OCI-LY7 (cell line): ENCODE measurements around the gene ACCSL. TPM values are rescaled to one million over a fixed set of nuclear protein-coding genes. Genes with fewer than 3 reads are reported as not detected.
A peak's percentile ranks its signal among the peaks of the same experiment; 100 is the strongest.

Experiments
- BruUV-seq: library from RNA; stranded (reverse); fragments of 400-500 nt; replicated peaks from 2 replicates; lab custom pipeline; 2021; lab: Mats Ljungman, UMichigan
- CTCF ChIA-PET: fragments of 300-600 bp; sonication (Branson Sonifier 250); formaldehyde crosslinking; loops from one replicate; lab custom pipeline; 2022; ENCODE audit warnings: antibody characterized with exemption; ENCODE audit not compliant: unreplicated experiment; lab: Charles Lee
- POLR2A ChIA-PET: fragments of 300-600 bp; sonication (Branson Sonifier 250); formaldehyde crosslinking; loops from one replicate; lab custom pipeline; 2022; ENCODE audit warnings: antibody characterized with exemption; lab: Charles Lee
- DNase-seq: peaks from one replicate; pipeline ENCODE4 v3.0.0-alpha.2; 2015; ENCODE audit warnings: low spot score
- H2AFZ ChIP-seq: fragments of 200-600 bp; sonication (generic), shearing (Covaris generic); 2 replicates; pipeline ENCODE4 v1.6.1; 2014; ENCODE audit warnings: mild to moderate bottlenecking, antibody characterized with exemption, low read length, moderate library complexity
- H3K27ac ChIP-seq: fragments of 200-600 bp; sonication (generic); 2 replicates; pipeline ENCODE4 v1.5.1; 2014; ENCODE audit warnings: mixed run types, low read depth, mild to moderate bottlenecking, moderate library complexity, low read length, inconsistent platforms; ENCODE audit not compliant: poor library complexity, severe bottlenecking
- H3K36me3 ChIP-seq: fragments of 200-600 bp; sonication (generic); 2 replicates; pipeline ENCODE4 v1.6.1; 2014; ENCODE audit warnings: mild to moderate bottlenecking, antibody characterized with exemption, low read length, moderate library complexity, mixed read lengths; ENCODE audit not compliant: insufficient read depth
- H3K4me1 ChIP-seq: fragments of 200-600 bp; sonication (generic); 2 replicates; pipeline ENCODE4 v1.5.1; 2014; ENCODE audit warnings: mild to moderate bottlenecking, low read length; ENCODE audit not compliant: insufficient read depth, poor library complexity, severe bottlenecking
- H3K4me2 ChIP-seq: fragments of 200-600 bp; sonication (generic); 2 replicates; pipeline ENCODE4 v1.6.1; 2014; ENCODE audit warnings: mild to moderate bottlenecking, low read length
- H3K4me3 ChIP-seq: fragments of 200-600 bp; sonication (generic); 2 replicates; pipeline ENCODE4 v1.5.1; 2014; ENCODE audit warnings: mild to moderate bottlenecking, low read depth, low read length; ENCODE audit not compliant: poor library complexity, severe bottlenecking
- H3K79me2 ChIP-seq: fragments of 200-600 bp; sonication (generic); 2 replicates; pipeline ENCODE4 v1.6.1; 2016; ENCODE audit warnings: low read depth, mild to moderate bottlenecking, low read length, moderate library complexity, mixed read lengths; ENCODE audit not compliant: insufficient read depth
- H3K9me2 ChIP-seq: fragments of 200-600 bp; sonication (generic); 2 replicates; pipeline ENCODE4 v1.6.1; 2016; ENCODE audit warnings: mild to moderate bottlenecking, low read length, mixed read lengths; ENCODE audit not compliant: insufficient read depth
- H3K9me3 ChIP-seq: fragments of 200-600 bp; sonication (generic); 2 replicates; pipeline ENCODE4 v1.6.1; 2014; ENCODE audit warnings: mild to moderate bottlenecking, mixed run types, low read length, mixed read lengths
- H4K20me1 ChIP-seq: fragments of 200-600 bp; sonication (generic); 2 replicates; pipeline ENCODE4 v1.6.1; 2014; ENCODE audit warnings: mild to moderate bottlenecking, antibody characterized with exemption, low read length, moderate library complexity, mixed read lengths; ENCODE audit not compliant: insufficient read depth
- CTCF ChIP-seq: fragments of 200-600 bp; sonication (generic); conservative IDR thresholded peaks from 2 replicates; pipeline ENCODE4 v1.5.1; 2014; ENCODE audit warnings: mild to moderate bottlenecking, antibody characterized with exemption, low read length, moderate library complexity, mixed read lengths
- EZH2phosphoT487 ChIP-seq: fragments of 200-600 bp; sonication (generic); IDR thresholded peaks from 2 replicates; pipeline ENCODE4 v1.6.1; 2018; ENCODE audit warnings: low read depth, borderline replicate concordance, mild to moderate bottlenecking, mixed run types, antibody characterized with exemption, low read length, moderate library complexity, mixed read lengths
- intact Hi-C: fragments of 100-400 bp; cut with micrococcal nuclease; formaldehyde crosslinking; loops from one replicate; pipeline ENCODE4 v1.10.0; 2022; ENCODE audit not compliant: unreplicated experiment
- total RNA-seq, 2 experiments: library from RNA; depleted of rRNA in 1 of 2; stranded (reverse); fragments of >200 nt in 1 of 2; shearing (Covaris generic) in 1 of 2; gene quantifications; 2 replicates each; pipeline ENCODE4 v1.2.3, GENCODE V29; 2014 to 2022

ACCSL gene
- total RNA-seq, 2 experiments from 2014 or later = not detected

- ChIA-PET POLR2A (no interaction called here), CTCF (no interaction called here)
- H3K9me3 ChIP-seq = no peaks in the 10 kb centered on the region
- no peaks in the 10 kb centered on the region for H3K9me2 ChIP-seq
- DNase-seq = no peak
- BruUV-seq = no TSS peak
- no peaks in the 10 kb centered on the region for H4K20me1 ChIP-seq
- H3K79me2 ChIP-seq = no peaks in the 10 kb centered on the region
- no peak overlapping the region for H3K4me2 ChIP-seq
- TF ChIP-seq EZH2phosphoT487 (no peak), CTCF (no peak)
- no peaks in the 10 kb centered on the region for H3K36me3 ChIP-seq
- no peak overlapping the region for H3K4me3 ChIP-seq
- peaks cover 4% of the 10 kb centered on the region for H3K4me1 ChIP-seq
- intact Hi-C loops = no loop called here
- H2AFZ ChIP-seq = no peak overlapping the region
- no peak overlapping the region for H3K27ac ChIP-seq
Observed at GRCh38 chr11:44004452-44005062, 43.2 kb upstream of the ACCSL start.

- Histone ChIP-seq H2AFZ (no peak overlapping the region), H3K27ac (no peak overlapping the region), H3K4me2 (peak overlapping the region; percentile 34; the same call in 1 of the 2 replicates), H4K20me1 (no peaks in the 10 kb centered on the region), H3K9me2 (no peaks in the 10 kb centered on the region), H3K36me3 (no peaks in the 10 kb centered on the region), H3K4me1 (peaks cover 4% of the 10 kb centered on the region), H3K4me3 (no peak overlapping the region), H3K9me3 (no peaks in the 10 kb centered on the region), H3K79me2 (no peaks in the 10 kb centered on the region)
- no peak for DNase-seq
- intact Hi-C loops = no loop called here
- CTCF ChIA-PET = no interaction called here
- POLR2A ChIA-PET = no interaction called here
- TF ChIP-seq EZH2phosphoT487 (no peak), CTCF (no peak)
- no TSS peak for BruUV-seq
Observed at GRCh38 chr11:44005063-44005701, 42.6 kb upstream of the ACCSL start.

DNA sequence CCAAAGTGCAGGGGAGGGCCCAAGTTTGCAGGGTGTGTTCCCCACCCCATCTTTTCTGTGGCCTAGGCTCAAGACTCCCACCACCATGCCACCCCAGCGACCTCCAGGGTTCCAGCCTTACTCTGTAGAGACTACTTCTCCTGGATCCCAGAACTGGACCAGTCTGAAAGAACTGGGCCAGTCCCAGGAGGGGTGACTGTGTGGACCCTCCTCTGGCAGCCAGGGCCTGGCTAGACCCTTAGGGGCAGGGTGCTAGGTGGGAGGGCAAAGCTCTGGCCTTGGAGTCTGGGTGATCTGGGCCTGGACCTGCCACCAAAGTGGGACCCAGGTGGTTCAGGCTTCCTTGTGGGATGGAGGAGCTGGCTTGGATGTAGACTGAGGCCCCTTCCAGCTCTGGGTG, 41.8 kb upstream of the ACCSL start:
- Histone ChIP-seq H3K9me3 (no peaks in the 10 kb centered on the region), H4K20me1 (no peaks in the 10 kb centered on the region), H3K9me2 (no peaks in the 10 kb centered on the region), H2AFZ (no peak overlapping the region), H3K4me2 (no peak overlapping the region), H3K79me2 (no peaks in the 10 kb centered on the region), H3K27ac (no peak overlapping the region), H3K36me3 (no peaks in the 10 kb centered on the region), H3K4me3 (no peak overlapping the region), H3K4me1 (peaks cover 4% of the 10 kb centered on the region)
- TF ChIP-seq EZH2phosphoT487 (no peak), CTCF (no peak)
- intact Hi-C loops = no loop called here
- ChIA-PET CTCF (no interaction called here), POLR2A (interaction anchor here (0.7 kb wide), 1 partner anchor 760 kb away, joined by 3 read pairs; no protein-coding TSS in a partner anchor)
- BruUV-seq = no TSS peak
- DNase-seq = no peak
